NCI-H524 treated with DMSO at 0.1 percent for 48 hours (cell line): ENCODE measurements around the gene DIS3L2.
"Not testable (repeated sequence)": the region's sequence is repeated elsewhere in the genome, so short reads cannot be mapped to it uniquely, and the experiment has no call there.

Experiments
- DNase-seq: peaks from one replicate; lab custom pipeline; 2025; lab: John Stamatoyannopoulos, UW

DIS3L2 gene

GRCh38 chr2:232322560-232323327 lies 361.2 kb downstream of the DIS3L2 start:
- no peak for DNase-seq

DNA sequence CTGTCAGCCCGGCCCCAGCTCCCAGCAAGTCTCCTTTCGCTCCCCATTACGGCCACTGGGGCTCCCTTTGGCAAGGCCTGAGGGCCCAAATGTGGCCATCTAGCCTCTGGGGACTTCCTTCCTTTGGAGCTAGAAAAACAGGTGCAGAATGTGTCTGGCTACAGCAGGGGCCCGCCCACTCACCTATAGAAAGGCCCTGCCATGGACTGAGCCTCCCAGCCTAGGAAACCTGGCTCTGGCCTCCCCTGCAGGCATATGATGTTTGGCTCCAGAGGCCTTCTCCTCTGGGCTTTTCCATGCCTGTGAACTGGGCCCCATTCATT lies 361.8 kb downstream of the DIS3L2 start:
- DNase-seq, result no peak

DNA sequence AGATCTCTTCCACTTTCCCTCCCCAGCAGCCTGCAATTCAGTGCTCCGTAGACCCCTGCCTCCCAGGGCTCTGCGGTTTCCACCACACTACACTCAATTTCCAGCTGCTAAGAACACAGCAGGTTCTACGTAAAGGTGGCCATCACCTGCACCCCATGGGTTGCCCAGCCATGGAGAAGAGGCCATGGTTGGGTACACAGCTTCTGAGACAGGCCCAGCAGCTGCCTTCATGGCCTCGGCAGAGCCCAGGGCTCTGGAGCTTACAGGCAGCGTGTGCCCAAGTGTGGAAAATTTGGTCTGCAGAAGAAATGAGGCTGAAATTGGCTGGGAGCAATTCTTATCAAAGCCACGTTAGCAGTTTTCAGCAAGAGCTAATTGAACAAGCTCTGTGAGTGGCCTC lies 362.5 kb downstream of the DIS3L2 start:
- not testable (repeated sequence) for DNase-seq

DNA sequence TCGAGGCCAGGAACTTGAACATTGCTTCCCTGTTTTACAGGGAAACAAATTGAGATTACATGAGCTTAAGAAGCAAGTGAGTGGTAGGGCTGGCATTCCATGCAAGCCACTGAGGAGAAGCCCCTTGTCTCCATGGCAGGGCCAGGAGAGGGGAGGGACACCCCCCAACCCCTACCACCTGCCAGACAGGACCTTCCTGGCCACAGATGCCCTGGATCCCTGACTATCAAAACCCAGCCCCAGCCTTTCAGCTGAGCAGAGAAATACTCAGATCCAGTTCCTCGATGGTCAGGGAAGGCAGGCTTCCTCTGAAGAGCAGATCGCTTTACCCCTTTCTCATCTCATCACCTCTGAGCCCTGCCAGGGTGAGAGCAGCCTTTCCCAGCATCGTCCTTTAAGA lies 363.3 kb downstream of the DIS3L2 start:
- no peak for DNase-seq

DNA sequence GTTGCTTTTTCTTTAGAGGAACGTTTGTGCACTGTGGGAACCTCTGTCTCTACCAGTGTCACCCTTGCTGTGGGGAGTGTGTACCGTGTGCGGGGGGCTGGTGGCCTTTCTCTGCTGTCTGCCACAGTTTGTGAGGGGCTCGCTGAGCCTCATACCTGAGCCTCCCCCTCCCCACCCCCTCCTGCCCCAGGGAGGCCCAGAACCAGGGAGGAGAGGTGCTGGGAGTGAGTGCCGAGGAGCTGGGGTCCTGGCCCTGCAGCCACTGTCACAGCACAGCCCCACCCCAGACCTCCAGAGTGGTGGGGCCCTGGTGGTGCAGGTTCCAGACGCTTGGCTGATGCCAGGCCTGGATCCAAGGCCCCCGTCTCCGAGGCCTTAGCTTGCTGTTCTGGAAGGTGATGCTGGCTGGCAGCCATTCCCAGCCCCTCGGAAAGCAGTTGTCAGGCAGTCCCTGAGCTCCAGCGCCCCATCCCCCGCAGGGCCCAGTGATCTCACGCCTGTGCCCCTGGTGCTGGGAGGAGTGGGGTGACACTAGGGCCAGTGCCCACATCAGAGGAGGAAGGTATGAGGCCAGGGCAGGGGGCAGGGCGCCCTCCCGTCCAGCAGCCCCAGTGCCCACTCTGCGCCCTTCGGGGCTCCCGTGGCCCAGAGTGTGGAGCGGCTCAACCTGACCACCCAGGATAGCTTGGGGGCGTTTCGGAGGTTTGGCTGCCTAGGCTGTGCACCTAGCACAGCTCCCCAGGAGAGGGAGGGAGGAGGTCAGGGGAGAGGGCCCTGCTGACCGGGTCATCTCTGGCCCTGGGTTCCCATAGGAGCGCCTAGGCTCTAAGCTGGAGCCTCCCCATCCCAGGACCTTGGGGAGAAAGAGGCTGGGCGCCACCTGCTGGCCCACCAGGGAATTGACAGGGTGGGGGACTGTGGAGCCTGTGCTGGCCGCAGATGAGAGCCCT lies 364.1 kb downstream of the DIS3L2 start:
- no peak for DNase-seq

GRCh38 chr2:232326274-232327104 lies 365.0 kb downstream of the DIS3L2 start:
- DNase-seq, result not testable (repeated sequence)

DNA sequence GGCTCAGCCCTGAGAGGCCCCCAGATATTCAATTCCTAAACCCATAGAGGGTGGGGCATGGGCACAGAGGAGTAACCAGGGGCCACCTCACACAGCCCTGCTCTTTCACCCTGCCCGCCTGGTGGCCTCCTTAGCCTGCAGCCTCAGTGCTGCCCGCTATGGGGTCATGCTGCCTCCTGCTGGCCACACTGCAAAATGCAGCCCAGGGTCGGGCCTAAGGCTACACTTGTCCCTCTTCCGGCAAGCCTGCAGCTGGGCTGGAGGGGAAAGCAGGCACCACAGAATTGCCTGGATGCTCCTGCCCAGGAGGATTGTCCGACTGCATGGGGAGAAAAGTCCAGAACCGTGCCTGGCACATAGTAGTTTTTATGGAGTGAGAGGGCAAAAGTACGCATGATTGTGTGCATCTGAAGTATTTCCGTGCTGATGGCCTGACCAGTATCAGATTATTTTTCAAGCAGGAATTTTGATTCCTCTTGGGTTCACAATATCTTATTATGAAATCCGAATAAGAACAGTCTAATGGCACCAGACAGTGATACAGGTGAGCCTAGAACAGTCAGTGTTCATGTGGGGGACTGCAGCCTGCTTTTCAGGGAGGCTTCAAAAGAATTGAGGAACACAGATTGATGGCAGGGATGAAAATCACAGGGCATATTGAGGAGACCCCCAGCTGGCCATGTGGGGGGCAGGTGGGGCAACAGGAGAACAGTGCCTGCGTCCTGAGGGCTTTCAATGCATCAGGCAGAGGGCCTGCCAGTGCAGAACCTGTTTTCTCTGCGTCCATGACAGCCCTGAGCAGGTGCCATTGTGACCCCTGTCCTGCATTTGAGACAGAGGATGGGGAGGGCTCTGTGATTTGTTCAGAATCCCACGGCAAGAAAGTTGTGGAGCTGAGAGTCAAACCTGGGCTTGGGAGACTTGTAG lies 365.9 kb downstream of the DIS3L2 start:
- no peak for DNase-seq

DNA sequence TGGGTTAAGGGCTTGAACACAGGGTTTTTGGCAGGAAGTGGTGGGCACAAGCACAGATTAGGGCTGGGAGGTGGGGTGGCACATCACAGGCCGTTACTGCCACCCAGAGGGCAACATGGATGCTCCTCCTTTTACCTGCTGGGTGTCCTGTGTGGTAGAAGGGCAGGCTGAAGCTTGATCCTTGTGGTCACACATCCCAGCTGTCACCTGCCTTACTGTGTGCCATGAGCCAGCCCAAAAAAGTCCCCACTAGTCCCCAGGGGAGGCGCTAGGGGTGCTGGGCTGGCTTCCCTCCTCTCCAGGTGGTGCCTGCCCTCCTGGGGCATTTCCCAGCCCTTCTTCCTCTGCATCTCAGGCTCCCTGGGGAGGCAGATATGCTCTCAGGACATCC lies 366.5 kb downstream of the DIS3L2 start:
- no peak for DNase-seq

GRCh38 chr2:232328516-232329460 lies 367.3 kb downstream of the DIS3L2 start:
- no peak for DNase-seq

- DNase-seq, result no peak
Observed at GRCh38 chr2:232329716-232330067, 368.2 kb downstream of the DIS3L2 start.

- no peak for DNase-seq
Observed at GRCh38 chr2:232330068-232330999, 368.8 kb downstream of the DIS3L2 start.

DNA sequence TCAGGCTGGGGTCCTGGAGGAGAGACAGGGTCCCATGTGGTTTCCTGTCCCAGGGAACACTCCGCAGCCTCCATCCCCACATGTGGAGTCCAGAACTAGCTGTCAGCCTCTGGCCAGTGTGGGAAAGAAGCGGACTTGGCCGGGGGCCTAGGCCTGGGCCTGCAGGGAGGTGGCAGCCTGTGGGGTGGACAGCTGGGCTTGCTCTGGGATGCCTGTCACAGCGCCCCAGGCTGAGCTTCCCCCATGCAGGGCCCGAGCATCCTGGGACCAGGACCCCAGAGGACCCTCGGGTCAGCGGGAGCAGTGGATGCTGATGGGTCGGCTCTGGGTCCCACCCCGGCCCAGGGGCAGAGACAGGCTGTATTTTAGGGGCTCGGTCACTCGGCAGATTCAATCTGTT lies 369.5 kb downstream of the DIS3L2 start:
- not testable (repeated sequence) for DNase-seq

DNA sequence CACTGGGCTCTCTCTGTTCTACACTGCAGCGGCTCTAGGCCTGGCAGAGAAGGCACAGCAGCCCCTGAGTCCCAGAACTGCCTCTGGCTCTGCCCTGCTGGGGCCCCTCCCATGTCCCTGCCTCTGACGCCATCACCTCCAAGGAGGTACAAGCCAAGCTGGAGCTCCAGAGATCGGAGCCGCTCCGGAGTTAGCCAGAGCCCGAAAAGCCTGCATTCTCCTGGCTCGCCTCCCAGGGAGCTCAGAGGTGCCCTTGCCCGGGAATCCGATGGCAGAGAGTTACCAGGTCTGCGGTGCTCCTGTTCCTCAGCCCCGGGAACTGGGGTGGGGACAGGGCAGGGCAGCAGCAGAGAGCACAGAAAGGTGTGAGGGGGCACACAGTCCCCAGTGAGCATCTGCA lies 370.1 kb downstream of the DIS3L2 start:
- DNase-seq, result not testable (repeated sequence)

GRCh38 chr2:232332244-232332939 lies 370.9 kb downstream of the DIS3L2 start:
- not testable (repeated sequence) for DNase-seq

GRCh38 chr2:232332940-232333259 lies 371.4 kb downstream of the DIS3L2 start:
- no peak for DNase-seq

DNA sequence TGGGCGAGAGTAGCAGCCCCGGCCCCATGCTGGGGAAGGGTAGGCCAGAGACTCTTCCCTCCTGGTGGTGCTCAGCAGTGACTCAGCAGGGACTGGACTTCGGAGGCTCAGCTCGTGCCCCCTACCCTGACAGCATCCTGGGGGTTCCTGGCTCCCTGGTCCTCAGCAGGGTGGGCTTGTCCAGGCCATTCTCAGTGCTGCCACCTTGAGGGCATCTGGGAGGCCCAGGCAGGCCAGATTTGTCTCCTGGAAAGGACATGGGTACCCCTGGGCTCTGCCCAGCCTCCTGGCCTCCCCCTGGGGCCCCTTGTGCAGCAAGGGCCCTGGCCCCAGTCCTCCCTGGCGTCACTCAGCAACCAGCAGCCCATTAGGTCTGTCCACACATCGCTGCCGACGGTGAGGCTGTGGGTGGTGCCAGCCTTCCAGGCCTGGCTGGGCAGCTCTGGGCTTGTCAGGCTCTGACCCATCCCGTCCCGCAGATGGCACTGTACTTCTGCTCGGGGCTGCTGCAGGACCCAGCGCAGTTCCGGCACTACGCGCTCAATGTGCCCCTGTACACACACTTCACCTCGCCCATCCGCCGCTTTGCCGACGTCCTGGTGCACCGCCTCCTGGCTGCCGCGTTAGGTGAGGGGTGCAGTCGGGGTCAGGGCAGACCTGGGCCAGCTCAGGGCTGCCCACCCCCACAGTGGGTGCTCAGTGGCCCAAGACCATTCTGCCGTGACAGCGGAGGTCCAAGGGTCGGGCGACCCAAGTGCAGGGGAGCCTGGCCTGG lies 372.0 kb downstream of the DIS3L2 start:
- DNase-seq, result no peak

GRCh38 chr2:232334136-232334884 lies 372.8 kb downstream of the DIS3L2 start:
- DNase-seq, result not testable (repeated sequence)
